ENCODE results near the gene HHIP. TPM values are rescaled to one million over a fixed set of nuclear protein-coding genes. Genes with fewer than 3 reads are reported as not detected.

HHIP gene
- total RNA-seq, 1 donor from 2014 or later, result not detected

DNA sequence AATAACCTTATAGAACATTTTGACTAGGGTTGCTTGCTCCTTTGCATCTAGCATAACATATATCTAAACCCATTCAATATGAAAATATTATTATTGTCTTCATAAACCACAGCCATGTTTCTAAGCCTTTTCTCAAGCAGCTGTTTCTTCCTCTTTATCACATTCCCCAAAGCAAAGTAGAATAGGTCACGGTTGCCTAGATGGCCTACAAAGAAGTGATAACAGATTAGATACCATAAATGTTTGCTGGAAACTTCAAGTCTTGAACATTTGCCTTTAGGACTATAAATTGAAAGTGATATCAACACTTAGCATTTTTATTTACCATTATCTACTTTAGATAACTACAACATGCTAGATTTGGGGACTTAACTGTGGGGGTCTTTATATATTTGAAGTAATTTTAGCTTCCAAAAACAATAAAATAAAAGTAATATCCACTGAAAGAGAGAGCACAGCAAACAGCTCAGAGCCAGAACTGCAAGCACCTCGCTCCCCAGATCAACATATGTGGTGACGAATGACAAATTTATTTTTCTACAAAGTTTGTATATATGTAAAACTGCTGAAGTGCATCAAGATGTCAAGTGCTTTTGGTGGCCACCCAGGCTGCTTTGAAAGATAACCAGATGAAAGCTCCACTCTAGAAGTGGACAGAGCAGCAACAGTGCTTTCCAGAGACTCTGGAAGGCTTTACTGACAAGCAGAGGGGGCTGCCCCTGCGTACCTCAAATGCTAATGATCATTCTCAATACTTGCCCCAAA is 8.0 kb downstream of the HHIP start:
- ATAC-seq, result no peak
- DNase-seq (ENCODE audit: missing footprints), result no peak
- intact Hi-C loops (cut with DNase I), result no loop called here

DNA sequence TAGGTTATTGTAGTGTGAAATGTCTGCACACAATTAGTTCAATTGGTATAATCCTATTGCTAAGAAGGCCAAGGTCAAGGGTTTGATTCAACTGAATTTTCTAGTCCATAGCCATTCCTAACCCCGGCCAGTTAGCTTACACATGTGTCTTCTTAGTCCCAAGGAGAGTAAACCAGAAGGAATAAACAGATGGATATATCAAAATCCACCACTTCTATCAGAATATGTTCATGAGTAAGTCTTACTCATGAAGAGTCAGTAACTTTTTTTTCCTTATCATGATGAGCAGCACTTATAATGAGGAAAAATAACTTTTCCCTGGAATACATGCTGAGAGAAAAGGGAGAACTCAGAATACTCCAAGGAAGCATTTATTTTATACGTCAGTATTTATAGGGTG is 9.5 kb downstream of the HHIP start:
- ATAC-seq (no peak), DNase-seq (ENCODE audit: missing footprints) (no peak)
- intact Hi-C loops (cut with DNase I), result no loop called here

DNA sequence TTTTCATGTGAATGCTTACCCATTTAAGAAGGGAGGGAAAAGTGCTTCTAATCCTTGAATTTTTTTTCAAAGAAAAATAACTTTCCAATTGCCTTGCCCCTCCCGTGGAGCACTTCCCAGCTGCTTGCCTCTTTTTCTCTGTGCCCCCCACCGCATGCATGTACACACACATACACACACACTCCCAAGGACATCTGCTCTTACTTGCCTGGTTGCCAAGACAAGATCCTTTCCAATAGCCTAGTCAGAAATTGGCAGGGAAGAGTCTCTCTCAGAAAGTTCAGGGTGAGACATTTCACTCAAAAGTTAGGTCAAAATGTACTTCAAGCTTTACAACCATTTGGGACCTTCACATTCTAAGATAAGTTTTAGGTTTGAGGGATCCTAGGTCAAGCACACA is 10.9 kb downstream of the HHIP start:
- intact Hi-C loops (cut with DNase I), result no loop called here
- no peak for DNase-seq (ENCODE audit: missing footprints)
- no peak for ATAC-seq

DNA sequence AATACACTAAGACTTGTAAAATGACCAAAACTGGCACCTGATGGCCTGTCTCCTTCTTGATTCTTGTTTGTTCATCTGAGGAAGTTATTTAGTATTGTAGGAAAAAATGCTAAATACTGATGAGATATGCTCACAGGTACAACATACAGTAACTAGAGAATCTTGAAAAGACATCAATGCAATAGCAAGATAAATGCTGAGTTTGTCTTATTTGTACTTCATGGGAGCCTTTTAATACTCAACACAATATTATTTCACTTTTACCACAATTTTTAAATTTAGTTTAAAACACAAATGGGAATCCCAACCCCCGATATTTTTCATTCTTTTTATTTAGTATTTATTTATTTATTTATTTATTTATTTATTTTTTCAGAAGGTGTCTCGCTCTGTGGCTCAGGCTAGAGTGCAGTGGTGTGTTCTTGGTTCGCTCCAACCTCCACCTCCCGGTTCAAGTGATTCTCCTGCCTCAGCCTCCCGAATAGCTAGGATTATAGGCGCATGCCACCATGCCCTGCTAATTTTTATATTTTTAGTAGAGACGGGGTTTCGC is 12.1 kb downstream of the HHIP start:
- intact Hi-C loops (cut with DNase I), result no loop called here
- DNase-seq (ENCODE audit: missing footprints) (no peak), ATAC-seq (no peak)

DNA sequence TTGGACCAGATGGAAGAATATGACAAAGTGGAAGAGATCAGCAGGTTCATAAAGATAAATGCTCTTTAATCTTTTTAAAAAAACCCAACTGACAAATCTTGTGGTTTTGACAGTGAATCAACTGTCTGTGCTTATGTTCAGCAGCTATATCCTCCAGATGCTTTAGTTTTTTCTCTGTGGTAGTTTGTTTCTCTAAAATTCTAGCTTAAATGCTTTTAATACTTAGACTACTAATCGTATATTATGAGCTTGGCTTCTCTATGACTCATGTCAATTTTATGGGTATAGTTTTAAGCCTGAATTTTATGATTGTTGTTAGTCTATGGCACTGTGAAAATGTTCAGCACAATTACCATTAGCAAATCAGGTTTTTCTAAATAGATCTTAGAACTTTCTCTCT is 12.9 kb downstream of the HHIP start:
- ATAC-seq (no peak), DNase-seq (ENCODE audit: missing footprints) (no peak)
- intact Hi-C loops (cut with DNase I), result no loop called here

DNA sequence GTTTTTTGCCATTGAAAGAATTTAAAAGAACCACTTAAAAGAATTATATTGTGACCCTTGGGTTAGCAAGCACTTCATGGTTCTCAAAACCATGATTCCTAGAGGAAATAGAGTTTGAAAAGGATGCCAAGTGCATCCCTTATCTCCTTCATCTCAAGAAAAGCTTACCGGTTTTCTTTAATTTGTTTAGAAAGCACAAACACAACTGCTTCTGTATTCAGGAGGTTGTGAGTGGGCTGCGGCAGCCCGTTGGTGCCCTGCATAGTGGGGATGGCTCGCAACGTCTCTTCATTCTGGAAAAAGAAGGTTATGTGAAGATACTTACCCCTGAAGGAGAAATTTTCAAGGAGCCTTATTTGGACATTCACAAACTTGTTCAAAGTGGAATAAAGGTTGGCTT is 13.5 kb downstream of the HHIP start:
- no peak for DNase-seq (ENCODE audit: missing footprints)
- ATAC-seq, result no peak
- intact Hi-C loops (cut with DNase I), result no loop called here

DNA sequence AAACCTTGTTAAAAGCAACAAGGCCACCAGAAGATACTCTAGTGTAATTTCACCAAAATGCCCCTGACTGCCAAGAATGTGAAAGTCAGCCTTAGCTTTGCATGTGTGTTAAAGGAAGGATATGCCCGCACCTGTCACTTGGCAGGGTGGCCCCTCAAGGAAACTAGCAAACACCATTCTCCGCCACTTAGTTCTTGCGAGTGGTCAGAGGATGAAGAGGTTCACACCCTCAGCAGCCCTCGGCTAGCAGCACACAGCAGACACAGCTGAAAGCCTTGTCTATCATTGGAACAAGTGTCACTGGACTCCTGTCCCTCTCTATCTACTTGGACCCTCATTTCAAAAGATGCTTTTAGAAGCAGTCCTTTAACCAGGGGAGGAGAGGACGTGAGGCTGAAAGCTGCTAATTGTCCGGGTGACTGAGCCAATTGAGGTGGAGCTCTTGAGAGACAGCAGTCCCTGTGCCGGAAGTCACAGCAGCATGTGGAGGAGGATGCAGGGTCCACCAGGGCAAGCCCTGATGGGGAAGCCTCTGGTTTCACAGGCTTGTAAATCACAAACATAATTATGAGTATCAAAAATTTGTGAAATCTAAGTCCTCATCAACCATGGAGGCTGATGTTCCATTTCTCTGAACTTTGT is 18.0 kb downstream of the HHIP start:
- intact Hi-C loops (cut with DNase I), result no loop called here
- ATAC-seq (no peak), DNase-seq (ENCODE audit: missing footprints) (no peak)

DNA sequence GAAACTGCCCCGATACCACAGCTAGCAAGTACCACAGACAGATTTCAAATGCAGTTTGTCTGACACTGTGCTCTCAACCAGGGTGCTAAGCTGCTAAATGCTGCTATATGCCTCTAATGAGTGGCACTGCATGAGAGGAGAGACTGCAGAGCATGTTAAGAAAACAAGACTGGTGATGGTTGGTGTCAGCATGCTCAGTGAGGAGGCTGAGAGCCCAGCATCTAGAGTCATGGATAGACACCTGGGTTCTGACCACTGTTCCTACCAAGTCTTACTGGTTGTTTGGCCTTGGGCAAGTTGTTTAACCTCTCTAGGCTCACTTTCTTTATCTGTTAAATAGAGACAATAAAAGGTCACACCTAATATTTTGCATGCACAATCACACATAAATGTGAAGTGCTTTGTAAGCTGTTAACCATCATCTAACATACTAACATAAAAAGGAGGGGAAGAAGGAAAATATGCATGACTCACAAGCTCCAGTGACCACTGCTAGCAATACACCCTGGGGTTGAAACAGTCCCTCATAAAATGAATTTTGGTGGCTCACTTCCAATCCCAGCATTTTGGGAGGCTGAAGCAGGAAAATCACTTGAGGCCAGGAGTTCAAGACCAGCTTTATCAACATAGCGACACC is 20.7 kb downstream of the HHIP start:
- DNase-seq (ENCODE audit: missing footprints) (no peak), ATAC-seq (no peak)
- intact Hi-C loops (cut with DNase I), result no loop called here

DNA sequence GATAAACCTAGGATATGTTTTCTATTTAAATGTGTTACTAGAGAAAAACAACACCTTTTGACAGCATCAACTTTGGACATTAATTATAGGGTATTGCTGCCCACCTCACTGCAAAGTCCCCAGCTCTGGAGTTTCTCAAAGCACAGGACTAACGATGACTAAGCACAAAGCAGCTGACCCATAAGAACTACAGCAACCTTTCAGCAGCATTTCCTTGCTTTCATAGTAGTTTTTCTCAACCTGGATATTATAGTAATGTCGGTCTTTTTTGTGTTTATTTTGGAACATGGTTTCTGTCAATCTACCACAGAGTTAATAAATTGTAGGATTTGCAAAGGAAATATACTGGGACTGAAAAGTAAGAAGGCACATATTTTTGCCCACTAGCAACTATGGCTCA is 21.5 kb downstream of the HHIP start:
- no peak for DNase-seq (ENCODE audit: missing footprints)
- intact Hi-C loops (cut with DNase I), result no loop called here
- no peak for ATAC-seq

DNA sequence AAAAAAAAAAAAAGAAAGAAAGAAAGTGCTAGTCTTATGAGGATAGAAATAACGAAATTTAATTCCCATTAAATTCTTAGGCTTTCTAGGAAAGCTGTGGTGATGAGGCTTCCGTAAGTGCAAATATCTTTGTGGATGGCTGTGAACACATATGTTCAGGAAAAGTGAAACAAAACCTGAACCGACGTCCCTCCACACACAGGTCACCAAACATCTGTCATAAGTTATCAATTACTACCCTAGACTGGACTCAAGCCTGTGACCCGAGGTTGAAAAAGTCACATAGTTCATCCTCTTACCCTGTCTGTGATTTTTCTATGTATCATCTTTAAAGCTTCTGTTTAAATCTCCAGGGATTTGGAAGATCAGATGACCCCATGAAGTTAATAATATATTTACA is 24.8 kb downstream of the HHIP start:
- no peak for ATAC-seq
- no peak for DNase-seq (ENCODE audit: missing footprints)
- intact Hi-C loops (cut with DNase I), result no loop called here

DNA sequence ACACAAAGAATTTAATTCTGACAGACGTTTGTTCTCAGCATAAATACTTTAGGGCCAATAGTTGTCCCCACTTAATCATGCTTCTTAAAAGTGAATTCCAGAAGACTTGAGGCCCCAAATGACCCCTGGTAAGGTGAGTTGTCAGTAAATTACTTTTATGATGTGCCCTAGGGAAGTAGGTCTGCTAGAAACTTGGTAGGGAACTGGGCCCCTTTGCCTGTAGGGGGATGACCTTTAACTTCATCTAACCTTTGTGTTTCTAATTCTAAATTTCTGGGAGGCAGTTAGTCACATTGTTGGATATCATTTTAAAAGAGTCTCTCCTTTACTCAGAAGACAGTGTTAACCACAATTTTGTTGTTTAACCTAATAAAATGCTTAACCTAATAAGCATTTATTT is 28.8 kb downstream of the HHIP start:
- intact Hi-C loops (cut with DNase I), result no loop called here
- no peak for ATAC-seq
- DNase-seq (ENCODE audit: missing footprints), result no peak

DNA sequence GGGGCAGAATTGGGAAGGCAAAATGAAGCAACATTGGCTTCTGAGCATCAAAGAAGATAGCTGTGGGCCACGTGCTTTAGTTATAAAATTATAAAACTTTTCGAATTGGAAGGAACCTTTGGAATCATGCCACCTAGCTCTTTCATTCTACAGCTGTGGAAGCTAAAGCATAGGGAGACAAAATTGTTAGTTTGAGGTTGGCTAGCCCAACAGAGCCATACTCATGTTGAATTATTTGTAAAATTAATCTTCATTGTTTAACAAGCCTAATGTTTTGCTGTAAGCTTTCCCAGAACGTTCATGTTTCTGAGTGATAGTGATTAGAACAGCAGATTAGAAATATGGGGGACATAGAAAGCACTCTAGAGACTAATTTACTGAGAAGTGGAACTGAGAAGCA is 35.9 kb downstream of the HHIP start:
- intact Hi-C loops (cut with DNase I), result no loop called here
- DNase-seq (ENCODE audit: missing footprints), result no peak
- no peak for ATAC-seq

DNA sequence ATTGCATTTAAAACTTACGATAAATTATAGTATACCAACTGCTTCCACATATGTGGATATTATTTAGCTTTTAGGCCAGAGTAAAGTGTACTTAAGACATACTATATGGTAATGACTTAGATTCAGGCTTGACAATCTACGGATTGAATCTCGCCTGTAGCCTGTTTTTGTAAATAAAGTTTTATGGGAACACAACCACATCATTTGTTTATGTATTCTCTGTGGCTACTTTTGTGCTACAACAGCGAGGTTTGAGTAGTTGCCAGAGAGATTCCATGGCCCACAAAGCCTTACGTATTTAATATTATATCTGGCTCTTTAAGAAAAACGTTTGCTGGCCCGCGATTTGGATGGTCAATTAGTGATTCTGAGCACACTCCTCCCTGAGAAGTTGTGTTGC is 37.6 kb downstream of the HHIP start:
- ATAC-seq (no peak), DNase-seq (ENCODE audit: missing footprints) (no peak)
- intact Hi-C loops (cut with DNase I), result no loop called here

DNA sequence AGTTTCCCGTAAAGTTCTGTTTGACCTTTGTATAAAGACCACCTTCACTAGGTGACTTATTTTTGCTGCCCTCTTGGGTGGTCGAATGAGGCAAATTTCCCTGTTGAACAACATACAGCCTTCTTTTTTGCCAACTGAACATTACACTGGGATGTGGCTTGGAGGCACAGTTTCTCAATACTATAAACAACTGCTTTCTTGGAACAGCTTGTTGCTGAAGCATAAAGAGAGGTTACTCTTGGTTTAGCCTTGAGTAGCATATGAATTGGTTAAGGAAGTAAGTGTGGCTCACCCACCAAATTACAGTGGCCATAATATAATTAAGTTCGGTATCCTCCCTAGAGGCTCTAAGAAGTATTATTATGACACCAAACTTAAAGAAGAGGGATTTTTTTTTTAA is 40.0 kb downstream of the HHIP start:
- intact Hi-C loops (cut with DNase I), result no loop called here

DNA sequence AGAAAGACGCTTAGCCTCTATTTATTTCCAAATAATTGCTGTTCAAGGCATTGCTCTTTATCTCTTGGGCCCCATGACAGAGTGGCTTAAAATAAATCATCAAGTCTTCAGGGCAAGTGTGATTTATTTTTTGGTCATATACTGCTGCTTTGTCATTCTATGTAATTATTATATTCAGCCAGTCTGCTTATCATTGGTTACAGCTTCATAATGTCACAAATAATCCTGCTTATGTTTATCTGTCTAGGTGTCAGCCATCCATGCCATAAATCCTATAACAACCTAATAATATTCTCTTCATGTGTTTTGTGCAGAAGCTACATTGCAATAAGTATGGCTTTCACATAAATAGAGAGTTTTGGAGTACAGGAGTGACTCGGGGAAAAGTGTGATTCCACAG is 41.0 kb downstream of the HHIP start:
- no peak for ATAC-seq
- intact Hi-C loops (cut with DNase I), result no loop called here
- no peak for DNase-seq (ENCODE audit: missing footprints)

More for the DNA sequence above, 40.0 kb downstream of the HHIP start:
- ATAC-seq, result no peak
- DNase-seq (ENCODE audit: missing footprints), result no peak

DNA sequence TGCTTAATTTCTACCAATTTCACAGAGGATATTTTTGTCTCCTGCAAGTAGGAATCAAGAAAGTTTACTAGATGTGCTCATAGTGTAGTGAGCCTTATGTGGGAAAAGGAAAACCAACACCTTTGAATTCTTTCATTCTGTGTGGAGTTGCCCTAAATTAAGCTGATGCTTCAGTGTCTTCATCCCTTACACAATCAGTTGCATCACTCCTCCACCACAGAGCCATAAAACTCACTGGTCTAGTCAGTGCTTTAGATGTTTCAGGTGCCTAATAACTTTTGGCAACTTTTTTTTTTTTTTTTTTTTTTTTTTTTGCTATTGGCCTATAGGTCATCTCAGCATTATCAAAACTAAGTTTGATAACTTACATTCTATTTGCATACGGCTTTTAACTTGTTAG is 41.5 kb downstream of the HHIP start:
- DNase-seq (ENCODE audit: missing footprints), result no peak
- intact Hi-C loops (cut with DNase I), result no loop called here
- ATAC-seq, result no peak

DNA sequence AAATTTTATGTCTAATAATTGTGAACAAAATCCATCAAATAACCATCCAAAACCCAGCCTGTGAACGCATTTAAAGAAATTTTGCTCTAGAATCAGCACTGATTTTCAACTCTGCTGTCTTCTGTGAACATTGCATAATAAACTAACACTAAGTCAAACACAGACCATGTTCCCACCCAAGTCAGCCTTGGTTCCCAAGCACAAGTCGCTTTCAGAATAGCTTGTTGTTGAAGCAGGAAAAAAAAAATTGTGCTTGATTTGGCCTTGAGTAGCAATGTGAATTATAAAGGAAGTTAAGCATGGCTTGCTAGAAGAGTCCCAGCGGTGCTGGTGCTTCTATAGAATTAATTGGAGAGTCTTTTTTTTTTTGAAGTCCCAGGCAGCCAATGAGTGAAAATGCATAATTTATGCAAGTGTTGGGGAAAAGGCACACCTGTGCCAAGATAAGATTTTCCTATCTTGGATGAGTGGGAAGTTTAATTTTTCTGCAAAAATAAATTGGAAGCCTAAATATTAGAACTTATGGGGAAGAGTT is 42.1 kb downstream of the HHIP start:
- intact Hi-C loops (cut with DNase I), result no loop called here
- ATAC-seq (no peak), DNase-seq (ENCODE audit: missing footprints) (no peak)

DNA sequence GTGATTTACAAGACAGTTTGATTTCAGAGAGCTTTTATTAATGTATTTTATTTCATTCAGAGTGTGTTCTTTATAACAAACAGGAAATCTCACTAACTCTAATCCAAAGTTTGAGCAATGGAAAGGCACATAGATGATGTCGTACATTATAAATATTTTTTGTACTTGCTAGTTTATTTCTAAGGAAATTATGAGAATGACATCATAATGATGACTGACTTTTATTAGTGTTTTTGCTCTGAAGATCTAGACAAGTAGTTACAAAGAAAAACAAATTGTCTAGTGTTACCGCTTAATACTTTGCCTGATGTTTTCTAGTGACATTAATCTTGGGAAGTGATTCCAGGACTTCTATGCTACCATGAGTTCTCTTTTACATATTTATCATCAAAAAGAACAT is 43.2 kb downstream of the HHIP start:
- DNase-seq (ENCODE audit: missing footprints) (no peak), ATAC-seq (no peak)
- intact Hi-C loops (cut with DNase I), result no loop called here

DNA sequence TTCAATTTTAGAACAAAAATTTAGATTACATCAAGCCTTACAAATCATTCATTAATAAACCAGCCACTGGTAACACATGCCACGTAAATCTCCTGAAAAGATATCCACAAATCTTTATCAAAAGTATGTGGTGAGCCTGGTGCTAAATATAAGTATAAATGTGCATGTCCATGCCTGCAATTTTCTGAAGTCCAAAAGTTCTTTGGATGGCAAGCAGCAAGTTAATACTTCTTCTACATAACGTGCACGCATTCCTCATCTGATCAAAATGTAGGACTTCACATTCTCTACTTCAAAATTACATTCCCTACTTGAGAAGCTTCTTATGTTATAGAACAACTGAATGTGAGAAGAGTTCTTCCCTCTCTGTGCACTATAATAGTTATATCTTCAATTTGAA is 49.8 kb downstream of the HHIP start:
- no peak for DNase-seq (ENCODE audit: missing footprints)
- intact Hi-C loops (cut with DNase I), result no loop called here
- ATAC-seq, result no peak

DNA sequence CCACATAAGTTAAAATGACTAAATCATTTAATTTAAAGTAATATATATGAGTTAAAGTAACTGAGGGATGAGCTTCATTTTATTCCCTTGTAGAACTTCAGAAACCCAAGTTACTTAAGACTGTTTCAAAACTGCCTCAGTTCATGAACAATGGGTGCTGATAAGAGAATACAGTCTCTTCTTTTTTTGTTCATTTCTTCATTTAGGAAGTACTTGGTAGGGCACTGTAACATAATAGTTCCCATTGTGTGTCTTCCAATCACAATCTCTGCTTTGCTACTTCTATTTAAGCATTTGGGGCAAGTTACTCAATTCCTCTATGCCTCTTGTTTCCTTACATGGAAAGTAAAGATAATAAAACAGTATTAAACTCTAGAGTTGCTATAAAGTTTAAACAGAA is 50.4 kb downstream of the HHIP start:
- no peak for ATAC-seq
- intact Hi-C loops (cut with DNase I), result no loop called here

More for the DNA sequence above, 50.4 kb downstream of the HHIP start:
- DNase-seq (ENCODE audit: missing footprints), result no peak
